Measurements from ENCODE around the gene DDIAS.

GRCh38 chr11:82864268-82864667 lies 37.3 kb upstream of the DDIAS start:
- no peak for TF ChIP-seq POLR2A (IDR thresholded peaks at IDR 0.05)
- peak; percentile 48 to 79 (median 71) for TF ChIP-seq CTCF (IDR thresholded peaks at IDR 0.05)
